NCI-H2029 treated with DMSO at 0.1 percent for 48 hours (cell line): ENCODE results near the gene NECAB3.
A peak's percentile ranks its signal among the peaks of the same experiment; 100 is the strongest.
"Not testable (repeated sequence)": the region's sequence is repeated elsewhere in the genome, so short reads cannot be mapped to it uniquely, and the experiment has no call there.

Source experiments
- DNase-seq: peaks from one replicate; lab custom pipeline; 2025; lab: John Stamatoyannopoulos, UW

The NECAB3 gene

GRCh38 chr20:33674294-33675135, at the start of gene NECAB3:
NECAB3 (minus strand) TSS chr20:33674428; CDS start chr20:33674352, 76 bp downstream.
- peak; percentile 19 for DNase-seq

- DNase-seq, result no peak
Observed at GRCh38 chr20:33721391-33722140, 47.3 kb upstream of the NECAB3 start.

GRCh38 chr20:33719989-33720709, 45.9 kb upstream of the NECAB3 start, which contains the start of gene PXMP4:
PXMP4 (minus strand) TSS chr20:33720310; CDS start chr20:33720207, 103 bp downstream.
- DNase-seq, result peak; percentile 98

- DNase-seq, result no peak
Observed at GRCh38 chr20:33719277-33719988, 45.2 kb upstream of the NECAB3 start.

- DNase-seq, result no peak
Observed at GRCh38 chr20:33716498-33716897, 42.3 kb upstream of the NECAB3 start.

GRCh38 chr20:33713865-33714367, 39.7 kb upstream of the NECAB3 start:
- DNase-seq, result no peak

- no peak for DNase-seq
Observed at GRCh38 chr20:33711446-33711738, 37.2 kb upstream of the NECAB3 start.

GRCh38 chr20:33710681-33711445, 36.6 kb upstream of the NECAB3 start:
- no peak for DNase-seq

GRCh38 chr20:33709905-33710541, 35.8 kb upstream of the NECAB3 start:
- no peak for DNase-seq

- no peak for DNase-seq
Observed at GRCh38 chr20:33709398-33709797, 35.2 kb upstream of the NECAB3 start.

- no peak for DNase-seq
Observed at GRCh38 chr20:33707668-33708067, 33.4 kb upstream of the NECAB3 start.

GRCh38 chr20:33704197-33704924, 30.1 kb upstream of the NECAB3 start:
- DNase-seq, result no peak

- no peak for DNase-seq
Observed at GRCh38 chr20:33703498-33704137, 29.4 kb upstream of the NECAB3 start.

- peak; percentile 34 for DNase-seq
Observed at GRCh38 chr20:33702861-33703260, 28.6 kb upstream of the NECAB3 start.

- no peak for DNase-seq
Observed at GRCh38 chr20:33701629-33702450, 27.6 kb upstream of the NECAB3 start.

GRCh38 chr20:33700696-33701441, 26.6 kb upstream of the NECAB3 start:
- not testable (repeated sequence) for DNase-seq

- DNase-seq, result not testable (repeated sequence)
Observed at GRCh38 chr20:33698966-33699365, 24.7 kb upstream of the NECAB3 start.

- DNase-seq, result no peak
Observed at GRCh38 chr20:33697129-33697528, 22.9 kb upstream of the NECAB3 start.
